IMR-90 (cell line): ENCODE results near the gene BCKDK. TPM values are rescaled to one million over a fixed set of nuclear protein-coding genes. Genes with fewer than 3 reads are reported as not detected.

ENCODE experiments used
- ATAC-seq: fragments of 200-7000 bp; cut with Tn5 transposase; 2 replicates; pipeline ENCODE4 v1.9.1; 2020; ENCODE audit warnings: low read depth, mild to moderate bottlenecking, moderate library complexity
- BruUV-seq: library from RNA; stranded (reverse); fragments of 400-500 nt; replicated peaks from 2 replicates; lab custom pipeline; 2021; lab: Mats Ljungman, UMichigan
- CTCF ChIA-PET: fragments of 300-600 bp; formaldehyde crosslinking; extraction: SDS; loops from one replicate; lab custom pipeline; 2021; ENCODE audit warnings: antibody characterized with exemption; lab: Yijun Ruan, JAX
- POLR2A ChIA-PET: fragments of 300-600 bp; sonication (Branson Sonifier 250); formaldehyde crosslinking; loops from one replicate; lab custom pipeline; 2022; ENCODE audit warnings: antibody characterized with exemption; ENCODE audit not compliant: unreplicated experiment; lab: Charles Lee
- DNase-seq: peaks from one replicate; pipeline ENCODE4 v3.0.0; 2013
- H2AFZ ChIP-seq: replicated peaks from 2 replicates; pipeline ENCODE3; 2013; ENCODE audit warnings: low read length, mild to moderate bottlenecking; ENCODE audit not compliant: poor library complexity
- H2AK5ac ChIP-seq: 2 replicates; pipeline ENCODE4 v1.6.1; 2013; ENCODE audit warnings: low read depth, low read length, inconsistent platforms
- H2AK9ac ChIP-seq: replicated peaks from 2 replicates; pipeline ENCODE3; 2013; ENCODE audit warnings: mild to moderate bottlenecking, low read depth, low read length, moderate library complexity; ENCODE audit not compliant: poor library complexity
- H2BK120ac ChIP-seq: 2 replicates; pipeline ENCODE4 v1.6.1; 2013; ENCODE audit warnings: low read depth, low read length, inconsistent platforms
- H2BK15ac ChIP-seq: 3 replicates; pipeline ENCODE4 v1.6.1; 2013; ENCODE audit warnings: low read depth, low read length, inconsistent platforms
- H2BK20ac ChIP-seq: 2 replicates; pipeline ENCODE4 v1.6.1; 2013; ENCODE audit warnings: low read depth, mild to moderate bottlenecking, inconsistent platforms, low read length, moderate library complexity
- H2BK5ac ChIP-seq: 2 replicates; pipeline ENCODE4 v1.6.1; 2013; ENCODE audit warnings: mild to moderate bottlenecking, low read depth, low read length, inconsistent platforms; ENCODE audit not compliant: poor library complexity, severe bottlenecking
- H3K14ac ChIP-seq: replicated peaks from 2 replicates; pipeline ENCODE4 v1.6.1; 2013; ENCODE audit warnings: low read depth, low read length, inconsistent platforms
- H3K18ac ChIP-seq: 2 replicates; pipeline ENCODE4 v1.6.1; 2013; ENCODE audit warnings: low read depth, low read length, control low read depth
- H3K23ac ChIP-seq: 2 replicates; pipeline ENCODE4 v1.6.1; 2013; ENCODE audit warnings: low read depth, low read length, inconsistent platforms
- H3K27ac ChIP-seq: 2 replicates; pipeline ENCODE4 v1.5.1; 2013; ENCODE audit warnings: mild to moderate bottlenecking, control low read depth, low read length; ENCODE audit not compliant: insufficient read depth
- H3K27me3 ChIP-seq: 2 replicates; pipeline ENCODE4 v1.6.1; 2013; ENCODE audit warnings: low read length; ENCODE audit not compliant: control insufficient read depth, insufficient read depth
- H3K36me3 ChIP-seq: 2 replicates; pipeline ENCODE4 v1.6.1; 2013; ENCODE audit warnings: low read length, mixed read lengths; ENCODE audit not compliant: control insufficient read depth, insufficient read depth
- H3K4ac ChIP-seq: 2 replicates; pipeline ENCODE4 v1.6.1; 2013; ENCODE audit warnings: low read depth, low read length, inconsistent platforms
- H3K4me1 ChIP-seq: 2 replicates; pipeline ENCODE4 v1.6.1; 2013; ENCODE audit warnings: low read length, mixed read lengths; ENCODE audit not compliant: control insufficient read depth, insufficient read depth
- H3K4me2 ChIP-seq: 2 replicates; pipeline ENCODE4 v1.6.1; 2013; ENCODE audit warnings: low read depth, mild to moderate bottlenecking, control low read depth, low read length, moderate library complexity
- H3K4me3 ChIP-seq: 2 replicates; pipeline ENCODE4 v1.5.1; 2013; ENCODE audit warnings: low read depth, mild to moderate bottlenecking, control low read depth, low read length, moderate library complexity; ENCODE audit not compliant: insufficient read depth
- H3K56ac ChIP-seq: 2 replicates; pipeline ENCODE4 v1.6.1; 2013; ENCODE audit warnings: low read length, inconsistent platforms; ENCODE audit not compliant: insufficient read depth; ENCODE audit errors: extremely low read depth
- H3K79me1 ChIP-seq, 2 experiments: 2 replicates each; pipeline ENCODE4 v1.6.1; 2013; ENCODE audit warnings: low read length in 2 of 2, inconsistent platforms in 1 of 2, low read depth in 1 of 2
- H3K9ac ChIP-seq: 2 replicates; pipeline ENCODE4 v1.6.1; 2013; ENCODE audit warnings: low read depth, low read length, control low read depth
- H3K9me1 ChIP-seq: 2 replicates; pipeline ENCODE4 v1.6.1; 2013; ENCODE audit warnings: low read length, inconsistent platforms; ENCODE audit not compliant: insufficient read depth
- H3K9me3 ChIP-seq: 2 replicates; pipeline ENCODE4 v1.6.1; 2013; ENCODE audit warnings: low read length; ENCODE audit not compliant: control insufficient read depth, insufficient read depth
- H4K20me1 ChIP-seq: 2 replicates; pipeline ENCODE4 v1.6.1; 2013; ENCODE audit warnings: low read length, inconsistent platforms; ENCODE audit not compliant: insufficient read depth
- H4K5ac ChIP-seq: 2 replicates; pipeline ENCODE4 v1.6.1; 2013; ENCODE audit warnings: mild to moderate bottlenecking, low read depth, low read length, control low read depth
- H4K8ac ChIP-seq, 2 experiments: 2 replicates each; pipeline ENCODE4 v1.6.1; 2013; ENCODE audit warnings: low read depth in 2 of 2, low read length in 2 of 2, control low read depth in 1 of 2, inconsistent platforms in 1 of 2
- H4K91ac ChIP-seq: 2 replicates; pipeline ENCODE4 v1.6.1; 2013; ENCODE audit warnings: low read depth, low read length, inconsistent platforms; ENCODE audit not compliant: insufficient read depth
- MXI1 ChIP-seq: IDR thresholded peaks from 2 replicates; pipeline ENCODE4 v1.6.1; 2012; ENCODE audit warnings: low read depth, mild to moderate bottlenecking, low read length, moderate library complexity, borderline replicate concordance
- WGBS, 2 experiments: methylation state at CpG; one replicate each; pipeline versions ENCODE4 v1.1.5 to v1.1.7; 2013; ENCODE audit warnings: missing lambda C conversion rate in 2 of 2; ENCODE audit not compliant: insufficient read length in 1 of 2; ENCODE audit errors: extremely low coverage in 2 of 2; 5-methylcytosine and 5-hydroxymethylcytosine counted together
- dilution Hi-C: fragments of 300-500 bp; cut with HindIII; formaldehyde crosslinking; loops from one replicate; pipeline ENCODE4 v1.14.3; 2018; ENCODE audit warnings: low sequenced_read_pairs; ENCODE audit not compliant: unreplicated experiment
- in situ Hi-C: fragments of 300-500 bp; cut with MboI; formaldehyde crosslinking; loops from 3 replicates; pipeline ENCODE4 v1.14.3; 2019; ENCODE audit warnings: low sequenced_read_pairs, inconsistent platforms, mixed read lengths
- intact Hi-C: fragments of 100-400 bp; cut with micrococcal nuclease; formaldehyde crosslinking; loops from 2 replicates; pipeline ENCODE4 v1.10.0; 2022
- polyA plus RNA-seq, 3 experiments: library from polyadenylated mRNA; depleted of rRNA; stranded (reverse); fragments of >200 nt; gene quantifications; 2 replicates each; pipeline ENCODE4 v1.2.3, GENCODE V29; 2012; ENCODE audit warnings: low replicate concordance in 1 of 3
- total RNA-seq: library from RNA; depleted of rRNA; stranded (reverse); fragments of >200 nt; gene quantifications from 2 replicates; pipeline ENCODE4 v1.2.3, GENCODE V29; 2012
- TF ChIP-seq, protein P1 (sequence below): fragments of 150-350 bp; IDR thresholded peaks from 2 replicates; pipeline ENCODE4 v1.6.1; 2017; ENCODE audit warnings: mild to moderate bottlenecking, antibody characterized with exemption, low read length, low read depth

BCKDK gene
- total and polyA plus RNA-seq, 2 of the 4 experiments (the other 2 are of a cell fraction) = 26.0 to 79.3 TPM

- H3K23ac ChIP-seq = no peak overlapping the region
- ChIA-PET POLR2A (no interaction called here), CTCF (no interaction called here)
- H3K56ac ChIP-seq = no peak overlapping the region
- H3K18ac ChIP-seq = no peak overlapping the region
- ATAC-seq (no peak; the same call in 1 of the 2 replicates), DNase-seq (peak; percentile 65)
- no peak overlapping the region for H4K91ac ChIP-seq
- peaks cover 31% of the 10 kb centered on the region for H3K36me3 ChIP-seq
- intact Hi-C loops = loop anchor here (5.0 kb wide), 1 partner anchor 58 kb away; the partner anchor contains the start of gene STX4
- BruUV-seq = no TSS peak
- H2AK9ac ChIP-seq = peak overlapping the region; percentile 1
- no peak overlapping the region for H2BK15ac ChIP-seq
- no peaks in the 10 kb centered on the region for H3K27me3 ChIP-seq
- H3K9ac ChIP-seq = no peak overlapping the region
- H3K14ac ChIP-seq = no peak overlapping the region
- H3K79me1 ChIP-seq = peaks cover 34 to 62% of the 10 kb centered on the region in 2 experiments
- H3K4ac ChIP-seq = no peak overlapping the region
- H4K5ac ChIP-seq = no peak overlapping the region
- H3K4me3 ChIP-seq = no peak overlapping the region
- H3K9me3 ChIP-seq = no peaks in the 10 kb centered on the region
- H3K27ac ChIP-seq = no peak overlapping the region
- no peak overlapping the region for H3K4me2 ChIP-seq
- H3K9me1 ChIP-seq = peaks cover 13% of the 10 kb centered on the region
- no peak overlapping the region for H2BK120ac ChIP-seq
- H2AK5ac ChIP-seq = no peak overlapping the region
- TF ChIP-seq, protein P1, sequence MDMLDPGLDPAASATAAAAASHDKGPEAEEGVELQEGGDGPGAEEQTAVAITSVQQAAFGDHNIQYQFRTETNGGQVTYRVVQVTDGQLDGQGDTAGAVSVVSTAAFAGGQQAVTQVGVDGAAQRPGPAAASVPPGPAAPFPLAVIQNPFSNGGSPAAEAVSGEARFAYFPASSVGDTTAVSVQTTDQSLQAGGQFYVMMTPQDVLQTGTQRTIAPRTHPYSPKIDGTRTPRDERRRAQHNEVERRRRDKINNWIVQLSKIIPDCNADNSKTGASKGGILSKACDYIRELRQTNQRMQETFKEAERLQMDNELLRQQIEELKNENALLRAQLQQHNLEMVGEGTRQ = no peak
- peak; percentile 47; the same call in 1 of the 2 replicates for TF ChIP-seq MXI1
- WGBS, 2 experiments = 100% methylated on average over 1 of the region's 2 CpGs; no CpG with 5 or more reads in 1 of the 2 experiments
- H4K20me1 ChIP-seq = peaks cover 17% of the 10 kb centered on the region
- no peak overlapping the region for H2BK5ac ChIP-seq
- H3K4me1 ChIP-seq = peaks cover 3% of the 10 kb centered on the region
- in situ Hi-C loops = no loop called here
- dilution Hi-C loops = no loop called here
- H2BK20ac ChIP-seq = no peak overlapping the region
- H4K8ac ChIP-seq = peak overlapping the region in 1 of 2 experiments; percentile 11; a peak in 1 of 4 replicates
- peak overlapping the region; percentile 13 for H2AFZ ChIP-seq
These were observed 17.6 kb upstream of the BCKDK start for GRCh38 chr16:31090540-31090939.
